ENCODE results near the gene DNHD1. TPM values are rescaled to one million over a fixed set of nuclear protein-coding genes. Genes with fewer than 3 reads are reported as not detected.

DNHD1 gene
- total RNA-seq, 4 donors from 2014 or later: 3.4 to 10.5 (median 4.3) TPM

- Histone ChIP-seq H3K4me3 (no peak overlapping the region), H3K36me3 (peaks cover 0 to 38% of the 10 kb centered on the region in 2 donors), H3K27me3 (no peaks in the 10 kb centered on the region), H3K4me1 (peaks cover 18 to 25% of the 10 kb centered on the region in 2 donors), H3K9me3 (no peaks in the 10 kb centered on the region), H3K27ac (no peak overlapping the region)
- TF ChIP-seq CTCF (IDR thresholded peaks at IDR 0.05 in 4 of 5, conservative IDR thresholded peaks at IDR 0.05 in 1 of 5): no peak
- no peak for TF ChIP-seq POLR2A (IDR thresholded peaks at IDR 0.05)
- ATAC-seq: no peak
- no peak for DNase-seq
- intact Hi-C loops (cut with DNase I; ENCODE audit: low total_unique reads) (loop anchor here (5.0 to 10.0 kb wide), 2 partner anchors 82 to 960 kb away; no protein-coding TSS in a partner anchor), in situ Hi-C loops (cut with MboI; ENCODE audit: low sequenced_read_pairs in 4 of 4) (loop anchor here in 1 of 4 donors (10.0 kb wide), 1 partner anchor 380 kb away; the partner anchor contains the start of genes CNGA4 and FHIP1B)
Measured at GRCh38 chr11:6614446-6614845, 117.4 kb downstream of the DNHD1 start.

GRCh38 chr11:6615046-6615445, 118.0 kb downstream of the DNHD1 start:
- Histone ChIP-seq H3K36me3 (peaks cover 0 to 32% of the 10 kb centered on the region in 2 donors), H3K4me1 (peaks cover 24 to 30% of the 10 kb centered on the region in 2 donors), H3K27me3 (no peaks in the 10 kb centered on the region), H3K27ac (no peak overlapping the region), H3K4me3 (no peak overlapping the region), H3K9me3 (no peaks in the 10 kb centered on the region)
- ATAC-seq: no peak
- intact Hi-C loops (cut with DNase I; ENCODE audit: low total_unique reads): loop anchor here (5.0 to 10.0 kb wide), 4 partner anchors 133 to 960 kb away; partner anchors contain the start of genes ARFIP2, CAVIN3, SMPD1 and TIMM10B
- no peak for DNase-seq
- TF ChIP-seq CTCF (IDR thresholded peaks at IDR 0.05 in 4 of 5, conservative IDR thresholded peaks at IDR 0.05 in 1 of 5): no peak
- TF ChIP-seq POLR2A (IDR thresholded peaks at IDR 0.05): no peak
- in situ Hi-C loops (cut with MboI; ENCODE audit: low sequenced_read_pairs in 4 of 4): loop anchor here in 1 of 4 donors (10.0 kb wide), 1 partner anchor 380 kb away; the partner anchor contains the start of genes CNGA4 and FHIP1B

- H3K36me3 ChIP-seq: peaks cover 0 to 22% of the 10 kb centered on the region in 2 donors
- ATAC-seq: no peak
- peaks cover 22 to 29% of the 10 kb centered on the region in 2 donors for H3K4me1 ChIP-seq
- H3K27me3 ChIP-seq: no peaks in the 10 kb centered on the region
- no peak overlapping the region for H3K27ac ChIP-seq
- in situ Hi-C loops (cut with MboI; ENCODE audit: low sequenced_read_pairs in 4 of 4) (loop anchor here in 1 of 4 donors (10.0 kb wide), 1 partner anchor 381 kb away; the partner anchor contains the start of genes CNGA4 and FHIP1B), intact Hi-C loops (cut with DNase I; ENCODE audit: low total_unique reads) (loop anchor here (5.0 to 10.0 kb wide), 4 partner anchors 134 to 959 kb away; partner anchors contain the start of genes ARFIP2, CAVIN3, SMPD1 and TIMM10B)
- no peak overlapping the region for H3K4me3 ChIP-seq
- no peaks in the 10 kb centered on the region for H3K9me3 ChIP-seq
- TF ChIP-seq POLR2A (IDR thresholded peaks at IDR 0.05) (no peak), CTCF (IDR thresholded peaks at IDR 0.05 in 4 of 5, conservative IDR thresholded peaks at IDR 0.05 in 1 of 5) (no peak)
- no peak for DNase-seq
Measured at GRCh38 chr11:6615882-6616585, 119.0 kb downstream of the DNHD1 start.

GRCh38 chr11:6616596-6617250, 119.6 kb downstream of the DNHD1 start:
- TF ChIP-seq CTCF (IDR thresholded peaks at IDR 0.05 in 4 of 5, conservative IDR thresholded peaks at IDR 0.05 in 1 of 5) (no peak), POLR2A (IDR thresholded peaks at IDR 0.05) (no peak)
- H3K27me3 ChIP-seq: no peaks in the 10 kb centered on the region
- in situ Hi-C loops (cut with MboI; ENCODE audit: low sequenced_read_pairs in 4 of 4) (loop anchor here in 1 of 4 donors (10.0 kb wide), 1 partner anchor 382 kb away; the partner anchor contains the start of genes CNGA4 and FHIP1B), intact Hi-C loops (cut with DNase I; ENCODE audit: low total_unique reads) (loop anchor here (5.0 to 10.0 kb wide), 4 partner anchors 134 to 958 kb away; partner anchors contain the start of genes ARFIP2, CAVIN3, SMPD1 and TIMM10B)
- no peak overlapping the region for H3K27ac ChIP-seq
- H3K9me3 ChIP-seq: no peaks in the 10 kb centered on the region
- H3K4me1 ChIP-seq: peaks cover 15 to 24% of the 10 kb centered on the region in 2 donors
- no peak for ATAC-seq
- H3K36me3 ChIP-seq: peaks cover 0 to 21% of the 10 kb centered on the region in 2 donors
- no peak overlapping the region for H3K4me3 ChIP-seq
- no peak for DNase-seq
